ENCODE results near the gene ZAR1L.

Gene ZAR1L

GRCh38 chr13:32316028-32316339 lies 821 bp upstream of the ZAR1L start:
- no peaks in the 10 kb centered on the region for H3K27me3 ChIP-seq (ENCODE audit: insufficient read depth, poor library complexity, severe bottlenecking)
- peak overlapping the region; percentile 96 for H3K27ac ChIP-seq (replicated peaks)
- peak overlapping the region; percentile 55 for H3K4me3 ChIP-seq (replicated peaks; ENCODE audit: insufficient read depth, low read length)
- TF ChIP-seq CTCF (IDR thresholded peaks at IDR 0.05; ENCODE audit: insufficient read depth, low read length) (no peak), POLR2AphosphoS5 (IDR thresholded peaks at IDR 0.05; ENCODE audit: low read depth) (no peak; the same call in 1 of the 2 replicates), GABPA (IDR thresholded peaks at IDR 0.05; ENCODE audit: low read depth) (peak; percentile 18; the same call in 1 of the 2 replicates), SPI1 (IDR thresholded peaks at IDR 0.05; ENCODE audit: borderline replicate concordance, low read depth) (no peak), REST (IDR thresholded peaks at IDR 0.05; ENCODE audit: insufficient replicate concordance, low read depth) (peak; percentile 26)
- no peak for DNase-seq (ENCODE audit: low read depth in 1 of 2, low spot score in 1 of 2)

GRCh38 chr13:32314271-32315237 lies 609 bp downstream of the ZAR1L start:
- TF ChIP-seq CTCF (IDR thresholded peaks at IDR 0.05; ENCODE audit: insufficient read depth, low read length), result no peak
- peak; percentile 47; the same call in 1 of the 2 replicates for TF ChIP-seq SPI1 (IDR thresholded peaks at IDR 0.05; ENCODE audit: borderline replicate concordance, low read depth)
- peak; percentile 50 for TF ChIP-seq GABPA (IDR thresholded peaks at IDR 0.05; ENCODE audit: low read depth)
- TF ChIP-seq POLR2AphosphoS5 (IDR thresholded peaks at IDR 0.05; ENCODE audit: low read depth), result no peak
- TF ChIP-seq REST (IDR thresholded peaks at IDR 0.05; ENCODE audit: insufficient replicate concordance, low read depth), result peak; percentile 2
- H3K4me3 ChIP-seq (replicated peaks; ENCODE audit: insufficient read depth, low read length), result peak overlapping the region; percentile 55
- H3K27ac ChIP-seq (replicated peaks), result peak overlapping the region; percentile 96
- peak; percentile 97 to 98 for DNase-seq (ENCODE audit: low read depth in 1 of 2, low spot score in 1 of 2)
- H3K27me3 ChIP-seq (ENCODE audit: insufficient read depth, poor library complexity, severe bottlenecking), result no peaks in the 10 kb centered on the region

GRCh38 chr13:32311188-32311897 lies 3.8 kb downstream of the ZAR1L start:
- TF ChIP-seq GABPA (IDR thresholded peaks at IDR 0.05; ENCODE audit: low read depth) (no peak), CTCF (IDR thresholded peaks at IDR 0.05; ENCODE audit: insufficient read depth, low read length) (no peak), POLR2AphosphoS5 (IDR thresholded peaks at IDR 0.05; ENCODE audit: low read depth) (no peak), REST (IDR thresholded peaks at IDR 0.05; ENCODE audit: insufficient replicate concordance, low read depth) (no peak), SPI1 (IDR thresholded peaks at IDR 0.05; ENCODE audit: borderline replicate concordance, low read depth) (no peak)
- Histone ChIP-seq H3K27me3 (ENCODE audit: insufficient read depth, poor library complexity, severe bottlenecking) (no peaks in the 10 kb centered on the region), H3K4me3 (replicated peaks; ENCODE audit: insufficient read depth, low read length) (no peak overlapping the region), H3K27ac (replicated peaks) (no peak overlapping the region)
- no peak for DNase-seq (ENCODE audit: low read depth in 1 of 2, low spot score in 1 of 2)

Measured in HL-60 (cell line).